HEK293 (cell line): ENCODE results near the gene ALKBH3.

Source experiments
- CTCF ChIA-PET: fragments of 350-600 bp; formaldehyde crosslinking; extraction: SDS; loops from one replicate; lab custom pipeline; 2021; ENCODE audit warnings: antibody characterized with exemption; lab: Yijun Ruan, JAX
- POLR2A ChIA-PET: fragments of 300-600 bp; formaldehyde crosslinking; extraction: SDS; loops from one replicate; lab custom pipeline; 2020; ENCODE audit warnings: antibody characterized with exemption, inconsistent platforms; lab: Yijun Ruan, JAX
- H3K27ac ChIP-seq: fragments of 200-500 bp; sonication (Bioruptor generic); 2 replicates; pipeline ENCODE4 v1.5.1; 2014; ENCODE audit warnings: low read depth, low read length, control low read depth, inconsistent platforms; ENCODE audit errors: extremely low read depth
- H3K36me3 ChIP-seq, 2 experiments: fragments of 200-500 bp in 1 of 2; sonication (Bioruptor generic) in 1 of 2; 1 replicate in 1 of 2; 2 replicates in 1 of 2; pipeline ENCODE4 v1.5.1; 2014 to 2017; ENCODE audit warnings: inconsistent platforms in 2 of 2, low read length in 2 of 2; ENCODE audit not compliant: control insufficient read depth in 2 of 2, insufficient read depth in 1 of 2
- H3K4me1 ChIP-seq: fragments of 200-500 bp; sonication (Bioruptor generic); 2 replicates; pipeline ENCODE4 v1.5.1; 2014; ENCODE audit warnings: mild to moderate bottlenecking, low read length, inconsistent platforms; ENCODE audit not compliant: control insufficient read depth, insufficient read depth
- H3K4me3 ChIP-seq: 2 replicates; pipeline ENCODE4 v1.5.1; 2011; ENCODE audit warnings: low read depth, mild to moderate bottlenecking, control low read depth, low read length, moderate library complexity
- H3K9me3 ChIP-seq: fragments of 200-500 bp; sonication (Bioruptor generic); 2 replicates; pipeline ENCODE4 v1.5.1; 2014; ENCODE audit warnings: low read depth, low read length, inconsistent platforms; ENCODE audit not compliant: control insufficient read depth, insufficient read depth
- AEBP2 ChIP-seq: fragments of 450-650 bp; formaldehyde crosslinking; IDR thresholded peaks from 2 replicates; pipeline ENCODE4 v1.5.1; 2016; ENCODE audit warnings: missing biosample characterization, missing genetic modification characterization, borderline replicate concordance
- BCL6B ChIP-seq: fragments of 450-650 bp; formaldehyde crosslinking; IDR thresholded peaks from 2 replicates; pipeline ENCODE4 v1.5.1; 2017; ENCODE audit warnings: missing biosample characterization, missing genetic modification characterization
- MYNN ChIP-seq: fragments of 450-650 bp; formaldehyde crosslinking; IDR thresholded peaks from 2 replicates; pipeline ENCODE4 v1.5.1; 2016; ENCODE audit warnings: missing biosample characterization, missing genetic modification characterization, borderline replicate concordance
- REPIN1 ChIP-seq: fragments of 450-650 bp; formaldehyde crosslinking; IDR thresholded peaks from 2 replicates; pipeline ENCODE4 v1.5.1; 2017; ENCODE audit warnings: missing biosample characterization, missing genetic modification characterization, low read depth
- SCRT1 ChIP-seq: fragments of 450-650 bp; formaldehyde crosslinking; IDR thresholded peaks from 2 replicates; pipeline ENCODE4 v1.5.1; 2016; ENCODE audit warnings: missing biosample characterization, missing genetic modification characterization, borderline replicate concordance
- SETDB1 ChIP-seq: IDR thresholded peaks from one replicate; pipeline ENCODE4 v1.6.1; 2017; ENCODE audit warnings: mild to moderate bottlenecking, low read length, moderate library complexity, mixed read lengths; ENCODE audit not compliant: insufficient read length
- ZEB2 ChIP-seq: fragments of 450-650 bp; formaldehyde crosslinking; IDR thresholded peaks from 2 replicates; pipeline ENCODE4 v1.5.1; 2016; ENCODE audit warnings: missing biosample characterization, missing genetic modification characterization
- ZFHX2 ChIP-seq: fragments of 450-650 bp; formaldehyde crosslinking; conservative IDR thresholded peaks from 2 replicates; pipeline ENCODE4 v1.5.1; 2016; ENCODE audit warnings: missing biosample characterization, missing genetic modification characterization
- ZNF221 ChIP-seq: fragments of 450-650 bp; formaldehyde crosslinking; IDR thresholded peaks from 2 replicates; pipeline ENCODE4 v1.5.1; 2017; ENCODE audit warnings: missing biosample characterization, missing genetic modification characterization, borderline replicate concordance
- ZNF26 ChIP-seq: fragments of 450-650 bp; formaldehyde crosslinking; IDR thresholded peaks from 2 replicates; pipeline ENCODE4 v1.5.1; 2016; ENCODE audit warnings: missing biosample characterization, missing genetic modification characterization
- ZNF280C ChIP-seq: fragments of 450-650 bp; formaldehyde crosslinking; IDR thresholded peaks from 2 replicates; pipeline ENCODE4 v1.5.1; 2016; ENCODE audit warnings: missing biosample characterization, missing genetic modification characterization
- ZNF501 ChIP-seq: fragments of 450-650 bp; formaldehyde crosslinking; IDR thresholded peaks from 2 replicates; pipeline ENCODE4 v1.5.1; 2016; ENCODE audit warnings: missing biosample characterization, missing genetic modification characterization
- ZNF521 ChIP-seq: fragments of 450-650 bp; formaldehyde crosslinking; IDR thresholded peaks from 2 replicates; pipeline ENCODE4 v1.5.1; 2017; ENCODE audit warnings: missing biosample characterization, mild to moderate bottlenecking, missing genetic modification characterization
- ZNF530 ChIP-seq: fragments of 450-650 bp; formaldehyde crosslinking; IDR thresholded peaks from 2 replicates; pipeline ENCODE4 v1.5.1; 2016; ENCODE audit warnings: low read depth, missing biosample characterization, missing genetic modification characterization
- ZNF660 ChIP-seq: fragments of 450-650 bp; IDR thresholded peaks from 2 replicates; pipeline ENCODE4 v1.5.1; 2018; ENCODE audit warnings: missing biosample characterization, mild to moderate bottlenecking, missing genetic modification characterization
- ZNF843 ChIP-seq: fragments of 450-650 bp; formaldehyde crosslinking; IDR thresholded peaks from 2 replicates; pipeline ENCODE4 v1.5.1; 2016; ENCODE audit warnings: missing biosample characterization, missing genetic modification characterization
- ZSCAN18 ChIP-seq: fragments of 450-650 bp; formaldehyde crosslinking; IDR thresholded peaks from 2 replicates; pipeline ENCODE4 v1.5.1; 2016; ENCODE audit warnings: missing biosample characterization, missing genetic modification characterization
- ZSCAN30 ChIP-seq: fragments of 450-650 bp; IDR thresholded peaks from 2 replicates; pipeline ENCODE4 v1.5.1; 2018; ENCODE audit warnings: missing biosample characterization, mild to moderate bottlenecking, missing genetic modification characterization, moderate library complexity

ALKBH3 gene

GRCh38 chr11:43930868-43931716 is 50.5 kb downstream of the ALKBH3 start:
- H3K4me1 ChIP-seq, result 0 out of 2 replicates have a peak, but pooled peaks cover 2% of the 10 kb centered on the region
- no peak for TF ChIP-seq ZNF280C (tag by site-specific recombination)
- TF ChIP-seq ZNF26 (tag by site-specific recombination), result no peak
- no peak for TF ChIP-seq SCRT1 (tag by site-specific recombination)
- TF ChIP-seq REPIN1 (tag by site-specific recombination), result no peak
- no peak for TF ChIP-seq SETDB1
- no peak for TF ChIP-seq BCL6B (tag by site-specific recombination)
- TF ChIP-seq ZSCAN30 (tag by site-specific recombination), result no peak
- TF ChIP-seq ZNF530 (tag by site-specific recombination), result no peak
- TF ChIP-seq ZNF660 (tag by site-specific recombination), result no peak
- no peak for TF ChIP-seq ZEB2 (tag by site-specific recombination)
- no peak for TF ChIP-seq ZNF501 (tag by site-specific recombination)
- no peak for TF ChIP-seq MYNN
- no peak for TF ChIP-seq ZNF221 (tag by site-specific recombination)
- TF ChIP-seq ZSCAN18 (tag by site-specific recombination), result no peak
- TF ChIP-seq ZNF521, result no peak
- H3K27ac ChIP-seq, result no peak overlapping the region
- no peaks in the 10 kb centered on the region for H3K36me3 ChIP-seq
- H3K4me3 ChIP-seq, result no peak overlapping the region
- POLR2A ChIA-PET, result interaction anchor here (0.5 kb wide), 1 partner anchor 435 kb away, joined by 4 read pairs; no protein-coding TSS in a partner anchor
- H3K9me3 ChIP-seq, result no peaks in the 10 kb centered on the region
- CTCF ChIA-PET, result interaction anchor here (0.7 to 1.2 kb wide), 4 partner anchors 11 to 191 kb away, joined by 3 to 4 read pairs (median 3); no protein-coding TSS in a partner anchor

GRCh38 chr11:43931717-43932039 is 51.0 kb downstream of the ALKBH3 start:
- CTCF ChIA-PET, result interaction anchor here (1.2 kb wide), 1 partner anchor 10 kb away, joined by 3 read pairs; no protein-coding TSS in a partner anchor
- POLR2A ChIA-PET, result no interaction called here
- TF ChIP-seq ZFHX2 (tag by site-specific recombination), result no peak
- no peak for TF ChIP-seq ZNF26 (tag by site-specific recombination)
- TF ChIP-seq ZNF843, result no peak
- TF ChIP-seq AEBP2 (tag by site-specific recombination), result no peak
- TF ChIP-seq ZSCAN18 (tag by site-specific recombination), result no peak
- H3K9me3 ChIP-seq, result no peaks in the 10 kb centered on the region
- no peak overlapping the region for H3K4me3 ChIP-seq
- no peak overlapping the region for H3K27ac ChIP-seq
- no peaks in the 10 kb centered on the region for H3K36me3 ChIP-seq
- H3K4me1 ChIP-seq, result 0 out of 2 replicates have a peak, but pooled peaks cover 2% of the 10 kb centered on the region
